WTC11 (cell line): ENCODE results near the gene FH. TPM values are rescaled to one million over a fixed set of nuclear protein-coding genes. Genes with fewer than 3 reads are reported as not detected.

Experiments used
- ATAC-seq: fragments of 200-7000 bp; cut with Tn5 transposase; 2 replicates; pipeline ENCODE4 v1.10.0; 2021; ENCODE audit warnings: mild to moderate bottlenecking, moderate library complexity
- CTCF ChIA-PET: fragments of 300-600 bp; sonication (Branson Sonifier 250); formaldehyde crosslinking; loops from one replicate; lab custom pipeline; 2021; ENCODE audit warnings: antibody characterized with exemption; lab: Charles Lee
- POLR2A ChIA-PET: fragments of 350-600 bp; sonication (Branson Sonifier 250); formaldehyde crosslinking; loops from one replicate; lab custom pipeline; 2021; ENCODE audit warnings: antibody characterized with exemption; lab: Charles Lee
- DNase-seq: peaks from one replicate; pipeline ENCODE4 v3.0.0; 2021; ENCODE audit warnings: low spot score
- H3K27ac Mint-ChIP-seq: 2 replicates; pipeline ENCODE4 v1.8.0; 2021; ENCODE audit warnings: mixed read lengths
- H3K27me3 Mint-ChIP-seq: 2 replicates; pipeline ENCODE4 v1.8.0; 2021; ENCODE audit warnings: low read depth, mild to moderate bottlenecking, moderate library complexity, mixed read lengths
- H3K36me3 Mint-ChIP-seq: 2 replicates; pipeline ENCODE4 v1.8.0; 2021; ENCODE audit warnings: mixed read lengths
- H3K4me1 Mint-ChIP-seq: 2 replicates; pipeline ENCODE4 v1.8.0; 2022; ENCODE audit warnings: mixed read lengths
- H3K4me3 Mint-ChIP-seq: 2 replicates; pipeline ENCODE4 v1.8.0; 2021; ENCODE audit warnings: mild to moderate bottlenecking, moderate library complexity, mixed read lengths
- H3K9me3 Mint-ChIP-seq: 2 replicates; pipeline ENCODE4 v1.8.0; 2021; ENCODE audit warnings: mixed read lengths
- ATF1 ChIP-seq: sonication (generic); formaldehyde crosslinking; IDR thresholded peaks from 2 replicates; pipeline ENCODE4 v1.8.1; 2023; ENCODE audit warnings: mild to moderate bottlenecking, moderate library complexity, missing genetic modification reagents
- CBFB ChIP-seq: sonication (generic); formaldehyde crosslinking; IDR thresholded peaks from 2 replicates; pipeline ENCODE4 v1.8.1; 2022; ENCODE audit warnings: mild to moderate bottlenecking, low read depth, missing genetic modification reagents
- E2F5 ChIP-seq: sonication (generic); formaldehyde crosslinking; IDR thresholded peaks from 2 replicates; pipeline ENCODE4 v1.8.1; 2022; ENCODE audit warnings: mild to moderate bottlenecking, moderate library complexity, missing genetic modification reagents
- ELF4 ChIP-seq: sonication (generic); formaldehyde crosslinking; IDR thresholded peaks from 2 replicates; pipeline ENCODE4 v1.8.1; 2022; ENCODE audit warnings: low read depth, mild to moderate bottlenecking, moderate library complexity, missing genetic modification reagents
- ESRRA ChIP-seq: sonication (generic); formaldehyde crosslinking; IDR thresholded peaks from 2 replicates; pipeline ENCODE4 v1.8.1; 2022; ENCODE audit warnings: mild to moderate bottlenecking, missing genetic modification reagents, borderline replicate concordance
- IRF2 ChIP-seq: sonication (generic); formaldehyde crosslinking; IDR thresholded peaks from 2 replicates; pipeline ENCODE4 v1.8.0; 2022; ENCODE audit warnings: low read depth, missing genetic modification reagents, borderline replicate concordance
- JAZF1 ChIP-seq: fragments of 250-450 bp; sonication (Bioruptor Pico); IDR thresholded peaks from 2 replicates; pipeline ENCODE4 v1.9.0; 2021; ENCODE audit warnings: moderate library complexity, mild to moderate bottlenecking, inconsistent platforms
- KAT7 ChIP-seq: sonication (generic); formaldehyde crosslinking; IDR thresholded peaks from 2 replicates; pipeline ENCODE4 v1.8.1; 2023; ENCODE audit warnings: missing genetic modification reagents, mild to moderate bottlenecking, borderline replicate concordance
- SMAD4 ChIP-seq: sonication (generic); formaldehyde crosslinking; IDR thresholded peaks from 2 replicates; pipeline ENCODE4 v1.8.0; 2022; ENCODE audit warnings: mild to moderate bottlenecking, missing genetic modification reagents
- SOX15 ChIP-seq: fragments of 250-450 bp; sonication (Bioruptor Pico); IDR thresholded peaks from 2 replicates; pipeline ENCODE4 v1.9.0; 2021; ENCODE audit warnings: mild to moderate bottlenecking
- SP1 ChIP-seq: sonication (generic); formaldehyde crosslinking; conservative IDR thresholded peaks from 2 replicates; pipeline ENCODE4 v1.8.1; 2022; ENCODE audit warnings: missing genetic modification reagents
- ZNF121 ChIP-seq: sonication (generic); formaldehyde crosslinking; IDR thresholded peaks from 2 replicates; pipeline ENCODE4 v1.8.0; 2023; ENCODE audit warnings: missing genetic modification reagents
- ZNF232 ChIP-seq: sonication (generic); formaldehyde crosslinking; IDR thresholded peaks from 2 replicates; pipeline ENCODE4 v1.8.0; 2022; ENCODE audit warnings: mild to moderate bottlenecking, missing genetic modification reagents
- ZNF532 ChIP-seq: fragments of 250-450 bp; sonication (Bioruptor Pico); IDR thresholded peaks from 2 replicates; pipeline ENCODE4 v1.9.0; 2021; ENCODE audit warnings: mild to moderate bottlenecking, borderline replicate concordance
- ZNF671 ChIP-seq: fragments of 250-450 bp; sonication (Bioruptor Pico); IDR thresholded peaks from 2 replicates; pipeline ENCODE4 v1.8.0; 2021; ENCODE audit warnings: mild to moderate bottlenecking
- total RNA-seq: library from RNA; stranded (reverse); gene quantifications from 3 replicates; pipeline ENCODE4 v1.2.3, GENCODE V29; 2021
- TF ChIP-seq, protein P1 (sequence below): fragments of 250-450 bp; sonication (Bioruptor Pico); IDR thresholded peaks from 2 replicates; pipeline ENCODE4 v1.9.0; 2021; ENCODE audit warnings: moderate library complexity, mild to moderate bottlenecking, inconsistent platforms, borderline replicate concordance
- TF ChIP-seq, protein P2 (sequence below): sonication (generic); formaldehyde crosslinking; conservative IDR thresholded peaks from 2 replicates; pipeline ENCODE4 v1.8.1; 2022; ENCODE audit warnings: mild to moderate bottlenecking, missing genetic modification reagents
- TF ChIP-seq, protein P3 (sequence below): sonication (generic); formaldehyde crosslinking; IDR thresholded peaks from 2 replicates; pipeline ENCODE4 v1.8.1; 2022; ENCODE audit warnings: missing genetic modification reagents, borderline replicate concordance
- TF ChIP-seq, protein P4 (sequence below): sonication (generic); formaldehyde crosslinking; IDR thresholded peaks from 2 replicates; pipeline ENCODE4 v1.8.1; 2022; ENCODE audit warnings: low read depth, mild to moderate bottlenecking, moderate library complexity, missing genetic modification reagents, borderline replicate concordance

Gene FH
- total RNA-seq, 1 experiment from 2014 or later: 77.4 TPM

DNA sequence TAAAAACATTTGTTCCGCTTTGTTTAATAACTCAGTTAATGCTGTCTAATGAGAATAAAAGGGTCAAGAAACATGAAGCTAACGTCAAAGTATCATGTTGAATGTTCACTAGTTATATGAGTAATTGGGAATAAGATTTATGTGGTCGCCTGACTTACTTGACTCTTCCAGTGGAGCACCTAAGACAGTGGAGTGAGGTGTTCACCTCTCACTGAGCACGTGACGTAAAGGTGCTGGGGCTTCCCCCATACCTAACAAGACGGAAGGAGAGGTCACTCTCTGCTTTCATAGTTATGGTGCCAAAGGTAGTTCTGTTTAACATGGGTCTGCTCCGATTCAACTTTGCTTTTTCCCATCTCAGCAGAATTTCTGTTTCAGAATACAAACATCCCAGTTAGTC, 13.3 kb upstream of the FH start:
- ChIA-PET CTCF (no interaction called here), POLR2A (no interaction called here)

More for the DNA sequence above, 13.3 kb upstream of the FH start:
- Mint-ChIP-seq H3K4me1 (peaks cover 10% of the 10 kb centered on the region), H3K27me3 (no peaks in the 10 kb centered on the region), H3K36me3 (no peaks in the 10 kb centered on the region), H3K27ac (no peak overlapping the region), H3K9me3 (no peaks in the 10 kb centered on the region), H3K4me3 (no peak overlapping the region)
- DNase-seq (no peak), ATAC-seq (no peak)
- TF ChIP-seq, protein P1, sequence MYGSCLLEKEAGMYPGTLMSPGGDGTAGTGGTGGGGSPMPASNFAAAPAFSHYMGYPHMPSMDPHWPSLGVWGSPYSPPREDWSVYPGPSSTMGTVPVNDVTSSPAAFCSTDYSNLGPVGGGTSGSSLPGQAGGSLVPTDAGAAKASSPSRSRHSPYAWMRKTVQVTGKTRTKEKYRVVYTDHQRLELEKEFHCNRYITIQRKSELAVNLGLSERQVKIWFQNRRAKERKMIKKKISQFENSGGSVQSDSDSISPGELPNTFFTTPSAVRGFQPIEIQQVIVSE: no peak
- TF ChIP-seq CBFB (CRISPR knock-in tag): no peak
- no peak for TF ChIP-seq ZNF232
- TF ChIP-seq, protein P2, sequence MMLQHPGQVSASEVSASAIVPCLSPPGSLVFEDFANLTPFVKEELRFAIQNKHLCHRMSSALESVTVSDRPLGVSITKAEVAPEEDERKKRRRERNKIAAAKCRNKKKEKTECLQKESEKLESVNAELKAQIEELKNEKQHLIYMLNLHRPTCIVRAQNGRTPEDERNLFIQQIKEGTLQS (CRISPR knock-in tag): no peak
- TF ChIP-seq, protein P3, sequence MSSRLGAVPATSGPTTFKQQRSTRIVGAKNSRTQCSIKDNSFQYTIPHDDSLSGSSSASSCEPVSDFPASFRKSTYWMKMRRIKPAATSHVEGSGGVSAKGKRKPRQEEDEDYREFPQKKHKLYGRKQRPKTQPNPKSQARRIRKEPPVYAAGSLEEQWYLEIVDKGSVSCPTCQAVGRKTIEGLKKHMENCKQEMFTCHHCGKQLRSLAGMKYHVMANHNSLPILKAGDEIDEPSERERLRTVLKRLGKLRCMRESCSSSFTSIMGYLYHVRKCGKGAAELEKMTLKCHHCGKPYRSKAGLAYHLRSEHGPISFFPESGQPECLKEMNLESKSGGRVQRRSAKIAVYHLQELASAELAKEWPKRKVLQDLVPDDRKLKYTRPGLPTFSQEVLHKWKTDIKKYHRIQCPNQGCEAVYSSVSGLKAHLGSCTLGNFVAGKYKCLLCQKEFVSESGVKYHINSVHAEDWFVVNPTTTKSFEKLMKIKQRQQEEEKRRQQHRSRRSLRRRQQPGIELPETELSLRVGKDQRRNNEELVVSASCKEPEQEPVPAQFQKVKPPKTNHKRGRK (CRISPR knock-in tag): no peak
- TF ChIP-seq ESRRA (CRISPR knock-in tag): no peak
- no peak for TF ChIP-seq ELF4 (CRISPR knock-in tag)
- TF ChIP-seq, protein P4, sequence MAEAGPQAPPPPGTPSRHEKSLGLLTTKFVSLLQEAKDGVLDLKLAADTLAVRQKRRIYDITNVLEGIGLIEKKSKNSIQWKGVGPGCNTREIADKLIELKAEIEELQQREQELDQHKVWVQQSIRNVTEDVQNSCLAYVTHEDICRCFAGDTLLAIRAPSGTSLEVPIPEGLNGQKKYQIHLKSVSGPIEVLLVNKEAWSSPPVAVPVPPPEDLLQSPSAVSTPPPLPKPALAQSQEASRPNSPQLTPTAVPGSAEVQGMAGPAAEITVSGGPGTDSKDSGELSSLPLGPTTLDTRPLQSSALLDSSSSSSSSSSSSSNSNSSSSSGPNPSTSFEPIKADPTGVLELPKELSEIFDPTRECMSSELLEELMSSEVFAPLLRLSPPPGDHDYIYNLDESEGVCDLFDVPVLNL (CRISPR knock-in tag): no peak
- no peak for TF ChIP-seq ZNF121 (CRISPR knock-in tag)
- no peak for TF ChIP-seq ZNF532 (CRISPR knock-in tag)
- no peak for TF ChIP-seq SP1 (CRISPR knock-in tag)
- no peak for TF ChIP-seq JAZF1 (CRISPR knock-in tag)
- no peak for TF ChIP-seq IRF2 (CRISPR knock-in tag)
- TF ChIP-seq ATF1 (CRISPR knock-in tag): no peak
- no peak for TF ChIP-seq ZNF671 (CRISPR knock-in tag)
- no peak for TF ChIP-seq SMAD4
- TF ChIP-seq E2F5 (CRISPR knock-in tag): no peak
- TF ChIP-seq KAT7 (CRISPR knock-in tag): no peak
- no peak for TF ChIP-seq SOX15
